ENCODE data around the gene LYRM2. TPM values are rescaled to one million over a fixed set of nuclear protein-coding genes. Genes with fewer than 3 reads are reported as not detected.
"Not testable (repeated sequence)": the region's sequence is repeated elsewhere in the genome, so short reads cannot be mapped to it uniquely, and the experiment has no call there.

Gene LYRM2
- total RNA-seq, 3 donors from 2014 or later, result 33.9 to 36.0 (median 35.9) TPM

DNA sequence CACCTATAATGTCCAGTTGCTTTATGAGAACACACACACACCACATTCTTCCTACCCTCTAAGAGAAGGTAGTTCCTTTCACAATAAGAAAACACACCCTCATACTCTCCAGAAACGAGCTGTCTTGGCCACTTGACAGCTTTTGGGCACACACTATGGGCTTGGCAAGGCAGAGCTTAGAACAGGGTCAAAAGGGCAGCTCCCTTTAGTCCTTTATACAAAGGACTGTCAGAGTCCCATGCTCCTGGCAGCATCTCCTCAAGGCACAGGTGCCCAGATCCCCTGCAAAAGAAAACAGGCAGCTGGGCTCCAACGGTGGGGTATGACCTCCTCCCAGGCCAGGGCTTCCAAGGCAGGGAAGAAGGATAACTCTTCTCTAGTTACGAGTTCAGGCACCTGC, 4.9 kb upstream of the LYRM2 start:
- TF ChIP-seq, protein P1, sequence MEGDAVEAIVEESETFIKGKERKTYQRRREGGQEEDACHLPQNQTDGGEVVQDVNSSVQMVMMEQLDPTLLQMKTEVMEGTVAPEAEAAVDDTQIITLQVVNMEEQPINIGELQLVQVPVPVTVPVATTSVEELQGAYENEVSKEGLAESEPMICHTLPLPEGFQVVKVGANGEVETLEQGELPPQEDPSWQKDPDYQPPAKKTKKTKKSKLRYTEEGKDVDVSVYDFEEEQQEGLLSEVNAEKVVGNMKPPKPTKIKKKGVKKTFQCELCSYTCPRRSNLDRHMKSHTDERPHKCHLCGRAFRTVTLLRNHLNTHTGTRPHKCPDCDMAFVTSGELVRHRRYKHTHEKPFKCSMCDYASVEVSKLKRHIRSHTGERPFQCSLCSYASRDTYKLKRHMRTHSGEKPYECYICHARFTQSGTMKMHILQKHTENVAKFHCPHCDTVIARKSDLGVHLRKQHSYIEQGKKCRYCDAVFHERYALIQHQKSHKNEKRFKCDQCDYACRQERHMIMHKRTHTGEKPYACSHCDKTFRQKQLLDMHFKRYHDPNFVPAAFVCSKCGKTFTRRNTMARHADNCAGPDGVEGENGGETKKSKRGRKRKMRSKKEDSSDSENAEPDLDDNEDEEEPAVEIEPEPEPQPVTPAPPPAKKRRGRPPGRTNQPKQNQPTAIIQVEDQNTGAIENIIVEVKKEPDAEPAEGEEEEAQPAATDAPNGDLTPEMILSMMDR (IDR thresholded peaks at IDR 0.05), result no peak

DNA sequence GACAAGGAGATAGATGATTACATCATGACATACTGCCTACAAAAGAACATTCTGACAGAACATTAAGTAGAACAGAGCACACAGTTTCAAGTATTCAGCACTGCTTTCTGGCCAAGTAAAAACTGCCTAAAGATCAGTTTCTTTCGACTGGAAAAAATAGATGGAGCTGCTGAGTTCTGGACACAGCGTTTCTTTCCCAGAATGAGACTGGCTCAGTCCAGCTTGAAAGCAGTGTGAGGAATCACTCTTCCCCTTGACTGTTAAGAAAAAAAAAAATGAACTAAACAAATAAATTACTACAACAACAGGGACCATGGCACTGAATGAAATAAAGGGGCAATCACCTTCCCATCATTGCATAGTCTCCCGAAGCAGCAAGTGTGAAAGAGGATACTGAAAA, 4.4 kb upstream of the LYRM2 start:
- TF ChIP-seq, protein P1 (IDR thresholded peaks at IDR 0.05), result no peak
- H3K4me3 ChIP-seq, result no peak overlapping the region
- peaks cover 3% of the 10 kb centered on the region for H3K4me1 ChIP-seq (ENCODE audit: low read depth)
- no peaks in the 10 kb centered on the region for H3K36me3 ChIP-seq (ENCODE audit: low read depth)
- intact Hi-C loops (cut with DNase I, micrococcal nuclease), result no loop called here
- no peak for DNase-seq
- ATAC-seq, result no peak
- no peaks in the 10 kb centered on the region for H3K9me3 ChIP-seq

More for the DNA sequence above, 4.9 kb upstream of the LYRM2 start:
- no peak for DNase-seq
- H3K4me3 ChIP-seq, result no peak overlapping the region
- H3K4me1 ChIP-seq (ENCODE audit: low read depth), result peaks cover 3% of the 10 kb centered on the region
- no peaks in the 10 kb centered on the region for H3K9me3 ChIP-seq
- no peak for ATAC-seq
- H3K36me3 ChIP-seq (ENCODE audit: low read depth), result no peaks in the 10 kb centered on the region
- intact Hi-C loops (cut with DNase I, micrococcal nuclease), result no loop called here

DNA sequence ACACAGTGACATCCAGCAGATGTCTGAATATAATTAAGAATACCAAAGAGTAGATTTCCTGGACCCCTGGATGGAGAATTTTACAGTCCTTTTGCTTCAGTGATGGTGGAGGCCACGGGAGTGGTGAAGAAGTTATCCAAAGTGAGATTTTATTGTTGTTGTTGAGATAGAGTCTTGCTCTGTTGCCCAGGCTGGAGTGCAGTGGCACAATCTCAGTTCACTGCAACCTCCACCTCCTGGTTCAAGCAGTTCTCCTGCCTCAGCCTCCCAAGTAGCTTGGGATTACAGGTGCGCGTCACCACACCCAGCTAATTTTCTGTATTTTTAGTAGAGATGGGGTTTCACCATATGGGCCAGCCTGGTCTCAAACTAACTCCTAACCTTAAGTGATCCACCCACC, 3.0 kb upstream of the LYRM2 start:
- H3K4me3 ChIP-seq; H3K9me3 ChIP-seq; DNase-seq; H3K36me3 ChIP-seq (ENCODE audit: low read depth); ATAC-seq; intact Hi-C loops (cut with DNase I, micrococcal nuclease); H3K4me1 ChIP-seq (ENCODE audit: low read depth): not testable (repeated sequence)

DNA sequence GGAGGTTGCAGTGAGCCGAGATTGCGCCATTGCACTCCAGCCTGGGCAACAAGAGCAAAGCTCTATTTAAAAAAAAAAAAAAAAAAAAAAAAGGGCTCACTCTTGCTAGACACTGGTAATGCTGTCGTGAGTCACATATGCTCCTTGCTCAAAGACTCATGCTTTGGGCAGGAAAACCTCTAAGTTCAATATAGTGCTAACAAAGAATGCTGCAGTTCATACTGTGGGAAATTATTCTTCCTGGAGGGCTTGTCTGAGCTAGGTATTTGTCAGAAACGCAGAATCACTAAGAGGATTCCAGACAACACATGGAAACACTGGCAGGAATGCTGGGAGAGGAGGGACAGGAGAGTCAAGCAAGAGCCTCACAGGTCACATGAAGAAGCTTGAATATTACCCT, 2.3 kb upstream of the LYRM2 start:
- Histone ChIP-seq H3K9me3 (no peaks in the 10 kb centered on the region), H3K4me1 (ENCODE audit: low read depth) (peaks cover 8% of the 10 kb centered on the region), H3K36me3 (ENCODE audit: low read depth) (no peaks in the 10 kb centered on the region), H3K4me3 (no peak overlapping the region)
- TF ChIP-seq, protein P1 (IDR thresholded peaks at IDR 0.05), result no peak
- intact Hi-C loops (cut with DNase I, micrococcal nuclease), result no loop called here
- ATAC-seq (no peak), DNase-seq (no peak)

DNA sequence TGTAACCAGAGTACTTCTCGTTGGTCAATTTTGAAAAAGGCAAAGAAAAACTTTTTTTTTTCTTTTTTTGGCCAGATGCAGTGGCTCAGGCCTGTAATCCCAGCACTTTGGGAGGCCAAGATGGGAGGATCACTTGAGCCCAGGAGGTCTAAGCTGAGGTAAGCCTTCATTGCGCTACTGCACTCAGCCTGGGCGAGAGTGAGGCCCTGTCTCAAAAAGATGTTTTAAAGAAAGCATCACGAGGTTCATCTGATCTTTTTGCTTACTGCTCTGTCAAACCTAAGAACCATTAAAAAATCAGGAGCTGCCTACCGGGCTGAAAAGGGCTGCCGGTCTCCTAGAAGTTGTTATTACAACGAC, 607 bp downstream of the LYRM2 start:
- peaks cover 14% of the 10 kb centered on the region for H3K4me1 ChIP-seq (ENCODE audit: low read depth)
- no peak for DNase-seq
- no peaks in the 10 kb centered on the region for H3K36me3 ChIP-seq (ENCODE audit: low read depth)
- TF ChIP-seq, protein P1 (IDR thresholded peaks at IDR 0.05), result no peak
- no peaks in the 10 kb centered on the region for H3K9me3 ChIP-seq
- ATAC-seq, result peak; percentile 9
- intact Hi-C loops (cut with DNase I, micrococcal nuclease), result no loop called here
- H3K4me3 ChIP-seq, result peak overlapping the region; percentile 44

DNA sequence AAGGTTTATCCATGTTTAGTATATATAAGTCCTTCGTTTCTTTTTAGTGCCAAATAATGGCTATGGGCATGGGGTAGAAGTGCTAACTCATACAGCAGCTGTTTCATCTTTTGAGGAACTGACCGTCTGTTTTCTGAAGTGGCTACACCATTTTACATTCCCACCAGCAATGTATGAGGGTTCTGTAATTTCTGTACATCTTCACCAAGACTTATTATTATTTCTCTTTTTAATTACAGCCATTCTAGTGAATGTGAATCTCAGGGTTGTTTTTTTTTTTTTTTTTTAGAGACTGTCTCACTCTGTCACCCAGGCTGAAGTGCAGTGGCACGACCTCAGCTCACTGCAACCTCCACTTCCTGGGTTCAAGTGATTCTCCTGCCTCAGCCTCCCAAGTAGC, 2.1 kb downstream of the LYRM2 start:
- intact Hi-C loops (cut with DNase I, micrococcal nuclease); H3K36me3 ChIP-seq (ENCODE audit: low read depth); H3K9me3 ChIP-seq; DNase-seq; H3K4me3 ChIP-seq; ATAC-seq: not testable (repeated sequence)
- H3K4me1 ChIP-seq (ENCODE audit: low read depth), result peaks cover 14% of the 10 kb centered on the region

DNA sequence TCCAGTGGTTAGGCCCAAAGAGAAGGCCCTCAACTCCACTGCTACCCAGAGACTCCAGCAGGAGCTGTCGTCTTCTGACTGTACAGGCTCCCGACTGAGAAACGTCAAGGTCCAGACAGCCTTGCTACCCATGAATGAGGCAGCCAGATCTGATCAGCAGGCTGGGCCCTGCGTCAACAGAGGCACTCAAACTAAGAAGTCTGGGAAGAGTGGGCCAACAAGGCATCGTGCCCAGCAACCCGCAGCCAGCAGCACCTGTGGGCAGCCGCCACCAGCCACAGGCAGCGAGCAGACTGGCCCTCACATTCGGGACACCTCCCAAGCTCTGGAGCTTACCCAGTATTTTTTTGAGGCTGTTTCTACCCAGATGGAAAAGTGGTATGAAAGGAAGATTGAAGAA, 8.1 kb downstream of the LYRM2 start:
- TF ChIP-seq, protein P1 (IDR thresholded peaks at IDR 0.05), result no peak
- no peaks in the 10 kb centered on the region for H3K36me3 ChIP-seq (ENCODE audit: low read depth)
- DNase-seq (peak in 1 of 3 donors; percentile 46), ATAC-seq (no peak)
- H3K9me3 ChIP-seq, result no peaks in the 10 kb centered on the region
- intact Hi-C loops (cut with DNase I, micrococcal nuclease), result no loop called here
- H3K4me1 ChIP-seq (ENCODE audit: low read depth), result peaks cover 6% of the 10 kb centered on the region
- no peak overlapping the region for H3K4me3 ChIP-seq

Measured in mucosa of descending colon (tissue), 3 donors.